Endothelial cell of umbilical vein (primary cell): ENCODE measurements around the gene C9orf57. TPM values are rescaled to one million over a fixed set of nuclear protein-coding genes. Genes with fewer than 3 reads are reported as not detected.

ENCODE experiments used
- BruUV-seq: library from RNA; stranded (reverse); fragments of 400-500 nt; replicated peaks from 2 replicates; lab custom pipeline; 2021; lab: Mats Ljungman, UMichigan
- CTCF ChIA-PET: fragments of 300-600, 350-600 bp; sonication (Branson Sonifier 250); formaldehyde crosslinking; loops from one replicate; lab custom pipeline; 2021; ENCODE audit warnings: antibody characterized with exemption, inconsistent platforms; lab: Charles Lee
- POLR2A ChIA-PET: fragments of 300-600, 350-600 bp; sonication (Branson Sonifier 250); formaldehyde crosslinking; loops from one replicate; lab custom pipeline; 2021; ENCODE audit warnings: antibody characterized with exemption, inconsistent platforms; lab: Charles Lee
- DNase-seq: peaks from one replicate; pipeline ENCODE4 v3.0.0-alpha.2; 2011; ENCODE audit warnings: low read depth, low spot score
- FAIRE-seq: peaks from 2 replicates; lab custom pipeline; 2011; peaks lifted over from hg19 to GRCh38; lab: Jason Lieb, UNC
- H2AFZ ChIP-seq: 2 replicates; pipeline ENCODE4 v1.6.0; 2012; ENCODE audit warnings: low read depth, low read length, control low read depth, inconsistent platforms
- H3K27ac ChIP-seq: 2 replicates; pipeline ENCODE4 v1.5.1; 2011; ENCODE audit warnings: low read depth, mild to moderate bottlenecking, control low read depth, low read length, moderate library complexity; ENCODE audit not compliant: insufficient read depth
- H3K27me3 ChIP-seq, 2 experiments: 2 replicates each; pipeline versions ENCODE4 v1.6.0 to v1.6.1; 2011; ENCODE audit warnings: low read length in 2 of 2, mixed read lengths in 1 of 2; ENCODE audit not compliant: control insufficient read depth in 2 of 2, insufficient read depth in 2 of 2
- H3K36me3 ChIP-seq, 2 experiments: 2 replicates in 1 of 2; 3 replicates in 1 of 2; pipeline ENCODE4 v1.5.1; 2011; ENCODE audit warnings: low read length in 2 of 2, mild to moderate bottlenecking in 1 of 2, moderate library complexity in 1 of 2; ENCODE audit not compliant: control insufficient read depth in 2 of 2, insufficient read depth in 2 of 2; ENCODE audit errors: extremely low read depth in 1 of 2
- H3K4me1 ChIP-seq: 3 replicates; pipeline ENCODE4 v1.5.1; 2011; ENCODE audit warnings: mild to moderate bottlenecking, low read length; ENCODE audit not compliant: control insufficient read depth, insufficient read depth; ENCODE audit errors: extremely low read depth
- H3K4me2 ChIP-seq: 2 replicates; pipeline ENCODE4 v1.6.1; 2011; ENCODE audit warnings: low read length, control low read depth, mixed read lengths; ENCODE audit not compliant: insufficient read depth
- H3K4me3 ChIP-seq, 3 experiments: fragments of 200-600 bp in 1 of 3; sonication (generic), shearing (Covaris generic) in 1 of 3; replicated peaks in 1 of 3; 2 replicates each; pipeline ENCODE4 v1.5.1; 2011 to 2016; ENCODE audit warnings: control low read depth in 3 of 3, low read length in 3 of 3, mild to moderate bottlenecking in 2 of 3, inconsistent platforms in 1 of 3, low read depth in 1 of 3, moderate library complexity in 1 of 3; ENCODE audit not compliant: insufficient read depth in 1 of 3
- H3K79me2 ChIP-seq: 2 replicates; pipeline ENCODE4 v1.6.0; 2012; ENCODE audit warnings: low read length, inconsistent platforms; ENCODE audit not compliant: control insufficient read depth, insufficient read depth
- H3K9ac ChIP-seq: replicated peaks from 2 replicates; pipeline ENCODE3; 2011; ENCODE audit warnings: low read length, control low read depth; ENCODE audit not compliant: insufficient read depth; ENCODE audit errors: extremely low read depth
- H3K9me1 ChIP-seq: replicated peaks from 3 replicates; pipeline ENCODE4 v1.6.0; 2011; ENCODE audit warnings: mild to moderate bottlenecking, low read length; ENCODE audit not compliant: control insufficient read depth, insufficient read depth; ENCODE audit errors: extremely low read depth
- H3K9me3 ChIP-seq: replicated peaks from 2 replicates; pipeline ENCODE4 v1.5.1; 2012; ENCODE audit warnings: low read length, inconsistent platforms; ENCODE audit not compliant: control insufficient read depth, insufficient read depth
- H4K20me1 ChIP-seq: replicated peaks from 2 replicates; pipeline ENCODE3; 2011; ENCODE audit warnings: mild to moderate bottlenecking, low read length; ENCODE audit not compliant: control insufficient read depth, insufficient read depth; ENCODE audit errors: extremely low read depth
- CTCF ChIP-seq, 2 donors: IDR thresholded peaks; 1 replicate in 1 of 2; 2 replicates in 1 of 2; pipeline ENCODE4 v1.5.1; 2011; ENCODE audit warnings: low read length in 2 of 2, mild to moderate bottlenecking in 2 of 2, moderate library complexity in 2 of 2, control low read depth in 1 of 2, inconsistent platforms in 1 of 2, low read depth in 1 of 2; ENCODE audit not compliant: insufficient read depth in 1 of 2; ENCODE audit errors: extremely low read depth in 1 of 2
- EZH2 ChIP-seq: IDR thresholded peaks from 2 replicates; pipeline ENCODE4 v1.6.1; 2012; ENCODE audit warnings: borderline replicate concordance, low read depth, mild to moderate bottlenecking, moderate library complexity, low read length, inconsistent platforms; ENCODE audit not compliant: severe bottlenecking
- FOS ChIP-seq: IDR thresholded peaks from 2 replicates; pipeline ENCODE4 v1.6.1; 2011; ENCODE audit warnings: mild to moderate bottlenecking, low read length, moderate library complexity, borderline replicate concordance; ENCODE audit not compliant: insufficient read depth
- GATA2 ChIP-seq: IDR thresholded peaks from 2 replicates; pipeline ENCODE4 v1.7.0; 2011; ENCODE audit warnings: low read depth, mild to moderate bottlenecking, moderate library complexity, mixed read lengths, low read length; ENCODE audit not compliant: insufficient read length, insufficient read depth
- JUN ChIP-seq: IDR thresholded peaks from 2 replicates; pipeline ENCODE4 v1.6.1; 2011; ENCODE audit warnings: borderline replicate concordance, low read depth; ENCODE audit not compliant: insufficient read length, insufficient read depth
- MYC ChIP-seq: IDR thresholded peaks from one replicate; pipeline ENCODE4 v1.6.1; 2011; ENCODE audit warnings: mild to moderate bottlenecking, low read depth, low read length
- POLR2A ChIP-seq: IDR thresholded peaks from 2 replicates; pipeline ENCODE4 v1.6.1; 2012; ENCODE audit warnings: low read depth, mild to moderate bottlenecking, control low read depth, low read length
- POLR2AphosphoS5 ChIP-seq: IDR thresholded peaks from 2 replicates; pipeline ENCODE4 v1.6.1; 2012; ENCODE audit warnings: low read depth, mild to moderate bottlenecking, control low read depth, low read length, moderate library complexity; ENCODE audit not compliant: insufficient read depth
- dilution Hi-C: fragments of 300-500 bp; cut with MboI; formaldehyde crosslinking; loops from one replicate; pipeline ENCODE4 v1.15.0; 2019; ENCODE audit warnings: low sequenced_read_pairs; ENCODE audit not compliant: extremely low pct_ligation_motif_present
- intact Hi-C: fragments of 100-400 bp; cut with micrococcal nuclease; formaldehyde crosslinking; loops from one replicate; pipeline ENCODE4 v1.10.0; 2022
- polyA plus RNA-seq, 4 experiments: library from polyadenylated mRNA; depleted of rRNA in 3 of 4; stranded (reverse) in 3 of 4; unstranded in 1 of 4; fragments of >200 nt; gene quantifications; 2 replicates each; pipeline versions ENCODE4 v1.2.1 to v1.2.3, GENCODE V29; 2011 to 2012; ENCODE audit warnings: missing spikeins in 1 of 4
- total RNA-seq: library from RNA; stranded (reverse); gene quantifications from 2 replicates; pipeline ENCODE4 v1.2.3, GENCODE V29; 2021
- TF ChIP-seq, protein P1 (sequence below): IDR thresholded peaks from 2 replicates; pipeline ENCODE4 v1.6.1; 2011; ENCODE audit not compliant: insufficient read depth, insufficient read length

Gene C9orf57
- total and polyA plus RNA-seq, 2 donors (not counting 3 experiments of a cell fraction or from before 2014, with no cell fraction given) = not detected

DNA sequence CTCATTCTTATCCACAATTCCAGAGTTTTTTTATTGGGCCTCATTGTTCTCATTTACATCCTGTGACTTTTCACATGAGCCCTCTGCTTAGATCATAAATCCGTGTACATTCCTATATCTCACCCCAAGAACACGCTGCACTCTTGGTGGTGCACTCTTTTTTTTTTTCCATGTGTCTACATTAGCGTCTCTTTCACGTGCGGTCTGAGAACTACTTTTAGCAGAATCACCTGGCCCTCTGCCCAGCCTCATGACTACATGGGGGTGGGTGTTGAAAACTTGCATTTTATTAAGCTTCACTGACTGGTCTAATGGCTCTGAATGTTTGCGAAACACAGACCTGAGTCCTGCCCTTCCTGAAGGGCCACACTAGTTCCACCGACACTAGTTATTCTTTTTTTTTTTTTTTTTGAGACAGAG, 18.6 kb downstream of the C9orf57 start:
- H2AFZ ChIP-seq = no peak overlapping the region
- H3K9me3 ChIP-seq = no peaks in the 10 kb centered on the region
- no peaks in the 10 kb centered on the region for H3K9me1 ChIP-seq
- H3K4me1 ChIP-seq = no peaks in the 10 kb centered on the region
- no peak overlapping the region for H3K9ac ChIP-seq
- H3K27ac ChIP-seq = no peak overlapping the region
- no peaks in the 10 kb centered on the region for H3K79me2 ChIP-seq
- ChIA-PET CTCF (interaction anchor here (0.9 kb wide), 1 partner anchor 230 kb away, joined by 4 read pairs; no protein-coding TSS in a partner anchor), POLR2A (interaction anchor here (0.7 kb wide), 1 partner anchor 785 kb away, joined by 3 read pairs; no protein-coding TSS in a partner anchor)
- DNase-seq (no peak), FAIRE-seq (no peak)
- H3K4me2 ChIP-seq = no peak overlapping the region
- no peaks in the 10 kb centered on the region for H4K20me1 ChIP-seq
- intact Hi-C loops (no loop called here), dilution Hi-C loops (no loop called here)
- H3K4me3 ChIP-seq = no peak overlapping the region
- TF ChIP-seq JUN (no peak), MYC (no peak), POLR2AphosphoS5 (no peak), POLR2A (no peak), EZH2 (no peak), GATA2 (no peak), CTCF (IDR thresholded peaks at IDR 0.05; ENCODE audit: extremely low read depth in 1 of 2, insufficient read depth in 1 of 2, low read depth in 1 of 2, low read length in 2 of 2) (no peak), FOS (no peak)
- TF ChIP-seq, protein P1, sequence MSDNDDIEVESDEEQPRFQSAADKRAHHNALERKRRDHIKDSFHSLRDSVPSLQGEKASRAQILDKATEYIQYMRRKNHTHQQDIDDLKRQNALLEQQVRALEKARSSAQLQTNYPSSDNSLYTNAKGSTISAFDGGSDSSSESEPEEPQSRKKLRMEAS = no peak
- H3K27me3 ChIP-seq = no peaks in the 10 kb centered on the region
- no TSS peak for BruUV-seq
- no peaks in the 10 kb centered on the region for H3K36me3 ChIP-seq
